ENCODE data around the gene LOC128125822. TPM values are rescaled to one million over a fixed set of nuclear protein-coding genes. Genes with fewer than 3 reads are reported as not detected.

LOC128125822 gene

GRCh38 chr6:63611560-63611959, 39.3 kb downstream of the LOC128125822 start:
- TF ChIP-seq, protein P1, sequence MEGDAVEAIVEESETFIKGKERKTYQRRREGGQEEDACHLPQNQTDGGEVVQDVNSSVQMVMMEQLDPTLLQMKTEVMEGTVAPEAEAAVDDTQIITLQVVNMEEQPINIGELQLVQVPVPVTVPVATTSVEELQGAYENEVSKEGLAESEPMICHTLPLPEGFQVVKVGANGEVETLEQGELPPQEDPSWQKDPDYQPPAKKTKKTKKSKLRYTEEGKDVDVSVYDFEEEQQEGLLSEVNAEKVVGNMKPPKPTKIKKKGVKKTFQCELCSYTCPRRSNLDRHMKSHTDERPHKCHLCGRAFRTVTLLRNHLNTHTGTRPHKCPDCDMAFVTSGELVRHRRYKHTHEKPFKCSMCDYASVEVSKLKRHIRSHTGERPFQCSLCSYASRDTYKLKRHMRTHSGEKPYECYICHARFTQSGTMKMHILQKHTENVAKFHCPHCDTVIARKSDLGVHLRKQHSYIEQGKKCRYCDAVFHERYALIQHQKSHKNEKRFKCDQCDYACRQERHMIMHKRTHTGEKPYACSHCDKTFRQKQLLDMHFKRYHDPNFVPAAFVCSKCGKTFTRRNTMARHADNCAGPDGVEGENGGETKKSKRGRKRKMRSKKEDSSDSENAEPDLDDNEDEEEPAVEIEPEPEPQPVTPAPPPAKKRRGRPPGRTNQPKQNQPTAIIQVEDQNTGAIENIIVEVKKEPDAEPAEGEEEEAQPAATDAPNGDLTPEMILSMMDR (IDR thresholded peaks at IDR 0.05; ENCODE audit: insufficient read depth, low read depth, low read length) = no peak
- no peak for DNase-seq (ENCODE audit: low read depth)
- ChIA-PET POLR2A (no interaction called here), CTCF (interaction anchor here (0.6 to 4.8 kb wide), 2 partner anchors 13 to 49 kb away, joined by 3 to 26 read pairs; no protein-coding TSS in a partner anchor)
- no peaks in the 10 kb centered on the region for H3K36me3 ChIP-seq (ENCODE audit: control insufficient read depth, insufficient read depth, low read length)
- no peaks in the 10 kb centered on the region; the same call in 1 of the 2 replicates for H3K27me3 ChIP-seq (ENCODE audit: control insufficient read depth, insufficient read depth, low read length)
- no peak overlapping the region for H3K4me3 ChIP-seq (ENCODE audit: low read depth, low read length)

GRCh38 chr6:63615590-63615989, 43.3 kb downstream of the LOC128125822 start:
- ChIA-PET POLR2A (no interaction called here), CTCF (interaction anchor here (0.8 kb wide), 1 partner anchor 17 kb away, joined by 3 read pairs; no protein-coding TSS in a partner anchor)
- Histone ChIP-seq H3K36me3 (ENCODE audit: control insufficient read depth, insufficient read depth, low read length) (no peaks in the 10 kb centered on the region), H3K4me3 (ENCODE audit: low read depth, low read length) (no peak overlapping the region), H3K27me3 (ENCODE audit: control insufficient read depth, insufficient read depth, low read length) (no peaks in the 10 kb centered on the region; the same call in 1 of the 2 replicates)
- no peak for DNase-seq (ENCODE audit: low read depth)
- TF ChIP-seq, protein P1 (IDR thresholded peaks at IDR 0.05; ENCODE audit: insufficient read depth, low read depth, low read length) = no peak

Small RNAs within 50 kb of the gene (small RNA-seq; reads per million reads assigned to genes)
- gene AL513043.1 (ENCODE audit: insufficient read length, low read depth, low replicate concordance) = not detected

Other genes with a start within 250 kb of the LOC128125822 start
- gene PTP4A1, start within 50 bp of the LOC128125822 start, polyA plus RNA-seq (2011; rRNA removed) = 4.4 and 15.7 TPM in 2 replicates
- gene PHF3, start 63.3 kb downstream of the LOC128125822 start, polyA plus RNA-seq (2011; rRNA removed) = 7.4 and 15.6 TPM in 2 replicates

Data from BJ (cell line).